Right ventricle myocardium inferior (tissue), 1 donor: ENCODE data around the gene PIP5K1B. TPM values are rescaled to one million over a fixed set of nuclear protein-coding genes. Genes with fewer than 3 reads are reported as not detected.
A peak's percentile ranks its signal among the peaks of the same experiment; 100 is the strongest.

ENCODE experiments used
- ATAC-seq: fragments of 200-7000 bp; cut with Tn5 transposase; one replicate; pipeline ENCODE4 v1.9.1; 2020; ENCODE audit warnings: mild to moderate bottlenecking, moderate library complexity
- DNase-seq: peaks from one replicate; pipeline ENCODE4 v3.0.0; 2021; ENCODE audit errors: missing footprints
- intact Hi-C: fragments of 100-400 bp; cut with DNase I; formaldehyde crosslinking; loops from one replicate; pipeline ENCODE4 v1.11.0; 2022
- total RNA-seq: library from RNA; stranded (reverse); fragmentation: NEBNext Ultra II Directional; extraction: Animal tissue kit (Norgen Biotek cat#: 25700); gene quantifications from one replicate; pipeline ENCODE4 v1.2.1, GENCODE V29; 2021
- donor health status: DM: no; HTN: yes; CAD: no; lungs with severe emphysema.

Gene PIP5K1B
- total RNA-seq, 1 donor from 2014 or later = 60.6 TPM

GRCh38 chr9:69012696-69013381, 307.8 kb downstream of the PIP5K1B start:
- ATAC-seq (no peak), DNase-seq (no peak)
- intact Hi-C loops = no loop called here

GRCh38 chr9:69013382-69013727, 308.3 kb downstream of the PIP5K1B start:
- DNase-seq = no peak
- ATAC-seq = no peak
- intact Hi-C loops = no loop called here

GRCh38 chr9:69014013-69014412, 309.0 kb downstream of the PIP5K1B start, which contains the start of gene PRKACG:
Gene PRKACG (minus strand): TSS chr9:69014113. CDS start chr9:69014092, 21 bp downstream.
- no peak for ATAC-seq
- intact Hi-C loops = no loop called here
- no peak for DNase-seq

- ATAC-seq (no peak), DNase-seq (no peak)
- intact Hi-C loops = no loop called here
These were observed 311.4 kb downstream of the PIP5K1B start for GRCh38 chr9:69016191-69017096.

- intact Hi-C loops = no loop called here
- no peak for DNase-seq
- ATAC-seq = no peak
These were observed 313.7 kb downstream of the PIP5K1B start for GRCh38 chr9:69018737-69019136.

GRCh38 chr9:69019808-69020207, 314.8 kb downstream of the PIP5K1B start:
- intact Hi-C loops = no loop called here
- DNase-seq (no peak), ATAC-seq (no peak)

GRCh38 chr9:69020301-69021145, 315.5 kb downstream of the PIP5K1B start:
- ATAC-seq (no peak), DNase-seq (no peak)
- intact Hi-C loops = no loop called here

GRCh38 chr9:69023650-69024049, 318.6 kb downstream of the PIP5K1B start:
- intact Hi-C loops = no loop called here
- DNase-seq (no peak), ATAC-seq (no peak)

GRCh38 chr9:69027355-69028097, 322.5 kb downstream of the PIP5K1B start:
- no peak for DNase-seq
- peak; percentile 76 for ATAC-seq
- intact Hi-C loops = loop anchor here (1.0 to 2.0 kb wide), 2 partner anchors 325 to 443 kb away; no protein-coding TSS in a partner anchor

- no peak for DNase-seq
- no peak for ATAC-seq
- intact Hi-C loops = no loop called here
These were observed 323.7 kb downstream of the PIP5K1B start for GRCh38 chr9:69028754-69029153.

GRCh38 chr9:69029535-69029934, 324.5 kb downstream of the PIP5K1B start:
- DNase-seq (no peak), ATAC-seq (no peak)
- intact Hi-C loops = no loop called here

- ATAC-seq (no peak), DNase-seq (no peak)
- intact Hi-C loops = loop anchor here (10.0 kb wide), 2 partner anchors 294 to 724 kb away; partner anchors contain the start of gene ENTREP1
These were observed 326.0 kb downstream of the PIP5K1B start for GRCh38 chr9:69030851-69031645.

- intact Hi-C loops = loop anchor here (10.0 kb wide), 2 partner anchors 291 to 721 kb away; partner anchors contain the start of gene ENTREP1
- no peak for ATAC-seq
- no peak for DNase-seq
These were observed 329.0 kb downstream of the PIP5K1B start for GRCh38 chr9:69034071-69034470.

GRCh38 chr9:69035438-69036308, 330.6 kb downstream of the PIP5K1B start, which contains the start of gene FXN:
Gene FXN (plus strand): TSS chr9:69035752. CDS start chr9:69035783, 31 bp downstream.
- ATAC-seq (peak; percentile 96), DNase-seq (peak; percentile 94)
- intact Hi-C loops = loop anchor here (10.0 kb wide), 2 partner anchors 289 to 719 kb away; partner anchors contain the start of gene ENTREP1

- DNase-seq = no peak
- ATAC-seq = no peak
- intact Hi-C loops = loop anchor here (10.0 kb wide), 2 partner anchors 288 to 718 kb away; partner anchors contain the start of gene ENTREP1
These were observed 331.3 kb downstream of the PIP5K1B start for GRCh38 chr9:69036309-69036708.

- ATAC-seq = no peak
- intact Hi-C loops = loop anchor here (10.0 kb wide), 2 partner anchors 288 to 718 kb away; partner anchors contain the start of gene ENTREP1
- DNase-seq = no peak
These were observed 331.8 kb downstream of the PIP5K1B start for GRCh38 chr9:69036799-69037198.
